SK-N-SH treated with all-trans-retinoic acid at 6 μM for 48 hours (cell line): ENCODE measurements around the gene KIF1A.

ENCODE experiments used
- ARNTL ChIP-seq: fragments of 450-650 bp; formaldehyde crosslinking; IDR thresholded peaks from 2 replicates; pipeline ENCODE4 v1.5.0; 2020; ENCODE audit warnings: low read depth, mild to moderate bottlenecking, moderate library complexity, borderline replicate concordance
- PPARA ChIP-seq: fragments of 250-450 bp; sonication (Bioruptor Pico); IDR thresholded peaks from 2 replicates; pipeline ENCODE4 v1.5.0; 2020; ENCODE audit warnings: mild to moderate bottlenecking, borderline replicate concordance
- RARB ChIP-seq: fragments of 250-450 bp; sonication (Bioruptor Pico); IDR thresholded peaks from 2 replicates; pipeline ENCODE4 v1.8.0; 2021; ENCODE audit warnings: mild to moderate bottlenecking, moderate library complexity
- SNAI2 ChIP-seq: fragments of 250-450 bp; sonication (Bioruptor Pico); IDR thresholded peaks from 2 replicates; pipeline ENCODE4 v1.5.0; 2020; ENCODE audit warnings: mild to moderate bottlenecking, moderate library complexity
- ZFP3 ChIP-seq: fragments of 250-450 bp; sonication (Bioruptor Pico); IDR thresholded peaks from 2 replicates; pipeline ENCODE4 v1.5.0; 2020; ENCODE audit warnings: mild to moderate bottlenecking, moderate library complexity
- ZNF70 ChIP-seq: fragments of 450-650 bp; formaldehyde crosslinking; IDR thresholded peaks from 2 replicates; pipeline ENCODE4 v1.5.0; 2020; ENCODE audit warnings: mild to moderate bottlenecking, moderate library complexity
- TF ChIP-seq, protein P1 (sequence below): fragments of 250-450 bp; sonication (Bioruptor Pico); IDR thresholded peaks from 2 replicates; pipeline ENCODE4 v1.8.0; 2020; ENCODE audit warnings: mild to moderate bottlenecking, moderate library complexity, borderline replicate concordance

DNA sequence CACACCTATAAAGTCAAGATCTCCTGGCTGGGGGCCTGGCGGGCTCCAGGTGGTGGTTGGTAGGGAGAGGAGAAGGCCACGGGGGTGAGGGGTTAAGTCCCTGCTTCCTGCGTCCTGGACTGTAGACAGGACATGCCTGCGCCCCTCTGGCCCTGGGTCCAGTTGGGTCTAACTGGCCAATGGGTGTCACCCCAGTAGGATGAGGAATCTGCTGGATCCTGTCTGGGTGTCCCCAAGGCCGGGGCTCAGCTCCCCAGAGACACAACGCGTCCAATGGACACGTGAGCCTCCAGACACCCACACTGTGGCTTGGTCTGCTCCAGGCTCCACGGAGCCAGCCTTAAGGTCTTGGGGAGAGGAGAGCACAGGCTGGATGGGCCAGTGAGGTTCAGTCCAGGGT is 108.7 kb downstream of the KIF1A start:
- TF ChIP-seq ZNF70: no peak
- TF ChIP-seq ARNTL (CRISPR knock-in tag): no peak
- TF ChIP-seq, protein P1, sequence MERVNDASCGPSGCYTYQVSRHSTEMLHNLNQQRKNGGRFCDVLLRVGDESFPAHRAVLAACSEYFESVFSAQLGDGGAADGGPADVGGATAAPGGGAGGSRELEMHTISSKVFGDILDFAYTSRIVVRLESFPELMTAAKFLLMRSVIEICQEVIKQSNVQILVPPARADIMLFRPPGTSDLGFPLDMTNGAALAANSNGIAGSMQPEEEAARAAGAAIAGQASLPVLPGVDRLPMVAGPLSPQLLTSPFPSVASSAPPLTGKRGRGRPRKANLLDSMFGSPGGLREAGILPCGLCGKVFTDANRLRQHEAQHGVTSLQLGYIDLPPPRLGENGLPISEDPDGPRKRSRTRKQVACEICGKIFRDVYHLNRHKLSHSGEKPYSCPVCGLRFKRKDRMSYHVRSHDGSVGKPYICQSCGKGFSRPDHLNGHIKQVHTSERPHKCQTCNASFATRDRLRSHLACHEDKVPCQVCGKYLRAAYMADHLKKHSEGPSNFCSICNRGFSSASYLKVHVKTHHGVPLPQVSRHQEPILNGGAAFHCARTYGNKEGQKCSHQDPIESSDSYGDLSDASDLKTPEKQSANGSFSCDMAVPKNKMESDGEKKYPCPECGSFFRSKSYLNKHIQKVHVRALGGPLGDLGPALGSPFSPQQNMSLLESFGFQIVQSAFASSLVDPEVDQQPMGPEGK: no peak
- TF ChIP-seq PPARA (CRISPR knock-in tag): no peak
- TF ChIP-seq ZFP3: no peak
- TF ChIP-seq RARB (CRISPR knock-in tag): no peak
- TF ChIP-seq SNAI2: no peak
